Measurements from ENCODE around the gene PGS1.
"Not testable (repeated sequence)": the region's sequence is repeated elsewhere in the genome, so short reads cannot be mapped to it uniquely, and the experiment has no call there.

Gene PGS1

GRCh38 chr17:78378225-78379130 is at the start of gene PGS1:
Gene PGS1 (plus strand): TSS chr17:78378649. CDS start chr17:78378666, 17 bp downstream.
- peak; percentile 81 for DNase-seq

GRCh38 chr17:78329263-78330059 is 49.0 kb upstream of the PGS1 start:
- DNase-seq: peak; percentile 87

GRCh38 chr17:78330570-78331224 is 47.8 kb upstream of the PGS1 start:
- DNase-seq: peak; percentile 47

- not testable (repeated sequence) for DNase-seq
Observed at GRCh38 chr17:78331355-78331754, 47.1 kb upstream of the PGS1 start.

- DNase-seq: no peak
Observed at GRCh38 chr17:78332991-78333390, 45.5 kb upstream of the PGS1 start.

GRCh38 chr17:78335209-78335608 is 43.2 kb upstream of the PGS1 start:
- no peak for DNase-seq

- peak; percentile 99 for DNase-seq
Observed at GRCh38 chr17:78337244-78338109, 41.0 kb upstream of the PGS1 start.

- DNase-seq: peak; percentile 50
Observed at GRCh38 chr17:78338486-78339259, 39.8 kb upstream of the PGS1 start.

- DNase-seq: no peak
Observed at GRCh38 chr17:78340183-78340955, 38.1 kb upstream of the PGS1 start.

GRCh38 chr17:78341559-78342448 is 36.6 kb upstream of the PGS1 start:
- peak; percentile 76 for DNase-seq

- DNase-seq: peak; percentile 64
Observed at GRCh38 chr17:78342449-78343186, 35.8 kb upstream of the PGS1 start.

GRCh38 chr17:78343187-78343542 is 35.3 kb upstream of the PGS1 start:
- no peak for DNase-seq

- DNase-seq: peak; percentile 81
Observed at GRCh38 chr17:78343543-78344201, 34.8 kb upstream of the PGS1 start.

- DNase-seq: no peak
Observed at GRCh38 chr17:78344666-78345065, 33.8 kb upstream of the PGS1 start.

GRCh38 chr17:78345172-78345571 is 33.3 kb upstream of the PGS1 start:
- no peak for DNase-seq

GRCh38 chr17:78345791-78346494 is 32.5 kb upstream of the PGS1 start:
- DNase-seq: no peak

- DNase-seq: no peak
Observed at GRCh38 chr17:78346605-78347250, 31.7 kb upstream of the PGS1 start.

All from inflammatory macrophage treated with lipopolysaccharide for 4 hours (primary cell).